ENCODE measurements around the gene CCDC169. TPM values are rescaled to one million over a fixed set of nuclear protein-coding genes. Genes with fewer than 3 reads are reported as not detected.
"Not testable (repeated sequence)": the region's sequence is repeated elsewhere in the genome, so short reads cannot be mapped to it uniquely, and the experiment has no call there.

CCDC169 gene
- total RNA-seq, 1 experiment from 2014 or later = not detected

- in situ Hi-C loops (cut with HindIII; ENCODE audit: low sequenced_read_pairs) = no loop called here
These were observed 26.4 kb upstream of the CCDC169 start for GRCh38 chr13:36323951-36324566.

GRCh38 chr13:36323408-36323807, 25.8 kb upstream of the CCDC169 start:
- DNase-seq (ENCODE audit: low spot score) = no peak
- in situ Hi-C loops (cut with HindIII; ENCODE audit: low sequenced_read_pairs) = no loop called here

More at GRCh38 chr13:36323951-36324566, 26.4 kb upstream of the CCDC169 start:
- no peak for DNase-seq (ENCODE audit: low spot score)

- DNase-seq (ENCODE audit: low spot score); in situ Hi-C loops (cut with HindIII; ENCODE audit: low sequenced_read_pairs): not testable (repeated sequence)
These were observed 22.2 kb upstream of the CCDC169 start for GRCh38 chr13:36319793-36320192.

- in situ Hi-C loops (cut with HindIII; ENCODE audit: low sequenced_read_pairs) = no loop called here
- DNase-seq (ENCODE audit: low spot score) = no peak
These were observed 15.7 kb upstream of the CCDC169 start for GRCh38 chr13:36313047-36313969.

- DNase-seq (ENCODE audit: low spot score) = no peak
- in situ Hi-C loops (cut with HindIII; ENCODE audit: low sequenced_read_pairs) = no loop called here
These were observed 12.9 kb upstream of the CCDC169 start for GRCh38 chr13:36310417-36311108.

GRCh38 chr13:36302289-36302688, 4.7 kb upstream of the CCDC169 start:
- no peak for DNase-seq (ENCODE audit: low spot score)
- in situ Hi-C loops (cut with HindIII; ENCODE audit: low sequenced_read_pairs) = no loop called here

GRCh38 chr13:36299469-36299868, 1.9 kb upstream of the CCDC169 start:
- in situ Hi-C loops (cut with HindIII; ENCODE audit: low sequenced_read_pairs); DNase-seq (ENCODE audit: low spot score): not testable (repeated sequence)

GRCh38 chr13:36298535-36299068, 988 bp upstream of the CCDC169 start:
- no peak for DNase-seq (ENCODE audit: low spot score)

GRCh38 chr13:36294096-36294495, 3.5 kb downstream of the CCDC169 start:
- DNase-seq (ENCODE audit: low spot score) = no peak
- in situ Hi-C loops (cut with HindIII; ENCODE audit: low sequenced_read_pairs) = no loop called here

More at GRCh38 chr13:36298535-36299068, 988 bp upstream of the CCDC169 start:
- in situ Hi-C loops (cut with HindIII; ENCODE audit: low sequenced_read_pairs) = no loop called here

GRCh38 chr13:36293497-36293896, 4.1 kb downstream of the CCDC169 start:
- no peak for DNase-seq (ENCODE audit: low spot score)
- in situ Hi-C loops (cut with HindIII; ENCODE audit: low sequenced_read_pairs) = no loop called here

- no peak for DNase-seq (ENCODE audit: low spot score)
- in situ Hi-C loops (cut with HindIII; ENCODE audit: low sequenced_read_pairs) = no loop called here
These were observed 8.7 kb downstream of the CCDC169 start for GRCh38 chr13:36288794-36289391.

- in situ Hi-C loops (cut with HindIII; ENCODE audit: low sequenced_read_pairs) = no loop called here
- no peak for DNase-seq (ENCODE audit: low spot score)
These were observed 11.6 kb downstream of the CCDC169 start for GRCh38 chr13:36286006-36286405.

GRCh38 chr13:36282821-36283432, 14.7 kb downstream of the CCDC169 start:
- DNase-seq (ENCODE audit: low spot score) = peak; percentile 36
- in situ Hi-C loops (cut with HindIII; ENCODE audit: low sequenced_read_pairs) = no loop called here

- peak; percentile 31 for DNase-seq (ENCODE audit: low spot score)
- in situ Hi-C loops (cut with HindIII; ENCODE audit: low sequenced_read_pairs) = no loop called here
These were observed 22.2 kb downstream of the CCDC169 start for GRCh38 chr13:36275190-36276002.

GRCh38 chr13:36273431-36273830, 24.2 kb downstream of the CCDC169 start:
- in situ Hi-C loops (cut with HindIII; ENCODE audit: low sequenced_read_pairs) = no loop called here
- DNase-seq (ENCODE audit: low spot score) = no peak

- DNase-seq (ENCODE audit: low spot score) = no peak
- in situ Hi-C loops (cut with HindIII; ENCODE audit: low sequenced_read_pairs) = no loop called here
These were observed 35.6 kb downstream of the CCDC169 start for GRCh38 chr13:36261976-36262375.

- in situ Hi-C loops (cut with HindIII; ENCODE audit: low sequenced_read_pairs) = no loop called here
- no peak for DNase-seq (ENCODE audit: low spot score)
These were observed 36.6 kb downstream of the CCDC169 start for GRCh38 chr13:36261011-36261410.
